H1 (cell line): Measurements from ENCODE around the gene MAGIX. TPM values are rescaled to one million over a fixed set of nuclear protein-coding genes. Genes with fewer than 3 reads are reported as not detected.

Experiments used
- CTCF ChIA-PET: fragments of 300-600 bp; sonication (Branson Sonifier 250); formaldehyde crosslinking; loops from one replicate; lab custom pipeline; 2021; ENCODE audit not compliant: partially characterized antibody; lab: Charles Lee
- POLR2A ChIA-PET: fragments of 300-600 bp; sonication (Branson Sonifier 250); formaldehyde crosslinking; loops from one replicate; lab custom pipeline; 2021; ENCODE audit warnings: inconsistent platforms; ENCODE audit not compliant: partially characterized antibody; lab: Charles Lee
- DNase-seq, 2 experiments: peaks; one replicate each; pipeline versions ENCODE4 v3.0.0 to v3.0.0-alpha.2; 2010 to 2022; ENCODE audit warnings: low spot score in 2 of 2, low read depth in 1 of 2, mixed read lengths in 1 of 2
- FAIRE-seq: peaks from 2 replicates; lab custom pipeline; 2011; peaks lifted over from hg19 to GRCh38; lab: Jason Lieb, UNC
- H2AFZ ChIP-seq: 2 replicates; pipeline ENCODE4 v1.8.1; 2012; ENCODE audit warnings: low read length, inconsistent platforms
- H2AK5ac ChIP-seq: 2 replicates; pipeline ENCODE4 v1.6.1; 2013; ENCODE audit warnings: low read depth, low read length
- H2BK120ac ChIP-seq: replicated peaks from 2 replicates; pipeline ENCODE3; 2013; ENCODE audit warnings: low read depth, low read length, inconsistent platforms
- H2BK12ac ChIP-seq: 2 replicates; pipeline ENCODE4 v1.6.1; 2013; ENCODE audit warnings: low read depth, low read length
- H2BK15ac ChIP-seq: 2 replicates; pipeline ENCODE4 v1.6.1; 2013; ENCODE audit warnings: low read length
- H2BK20ac ChIP-seq: 2 replicates; pipeline ENCODE4 v1.6.1; 2013; ENCODE audit warnings: low read length
- H2BK5ac ChIP-seq: 2 replicates; pipeline ENCODE4 v1.6.1; 2013; ENCODE audit warnings: low read depth, low read length
- H3K14ac ChIP-seq: 2 replicates; pipeline ENCODE4 v1.6.1; 2013; ENCODE audit warnings: inconsistent platforms; ENCODE audit not compliant: insufficient read length
- H3K18ac ChIP-seq: 2 replicates; pipeline ENCODE4 v1.6.1; 2013; ENCODE audit warnings: low read length; ENCODE audit errors: extremely low read depth
- H3K23ac ChIP-seq: 2 replicates; pipeline ENCODE4 v1.6.1; 2013; ENCODE audit warnings: inconsistent platforms; ENCODE audit not compliant: insufficient read length
- H3K23me2 ChIP-seq: 2 replicates; pipeline ENCODE4 v1.6.1; 2013; ENCODE audit warnings: low read depth, low read length
- H3K27ac ChIP-seq: 2 replicates; pipeline ENCODE4 v1.6.1; 2011; ENCODE audit warnings: low read depth, low read length, inconsistent platforms
- H3K27me3 ChIP-seq, 4 experiments: replicated peaks in 1 of 4; 1 replicate in 1 of 4; 2 replicates in 3 of 4; pipeline versions ENCODE4 v1.6.1 to v1.8.1; 2011 to 2013; ENCODE audit warnings: low read length in 3 of 4, mild to moderate bottlenecking in 3 of 4, inconsistent platforms in 2 of 4, mixed read lengths in 2 of 4, moderate library complexity in 1 of 4; ENCODE audit not compliant: control insufficient read depth in 3 of 4, insufficient read depth in 3 of 4; ENCODE audit errors: extremely low read depth in 1 of 4
- H3K36me3 ChIP-seq, 4 experiments: 2 replicates each; pipeline versions ENCODE4 v1.6.1 to v1.8.1; 2011 to 2013; ENCODE audit warnings: mild to moderate bottlenecking in 4 of 4, low read length in 3 of 4, moderate library complexity in 2 of 4, control low read depth in 1 of 4, inconsistent platforms in 1 of 4; ENCODE audit not compliant: insufficient read depth in 4 of 4, control insufficient read depth in 2 of 4
- H3K4ac ChIP-seq: replicated peaks from 2 replicates; pipeline ENCODE3; 2013; ENCODE audit warnings: low read length, low read depth, mixed read lengths, inconsistent platforms; ENCODE audit not compliant: insufficient read length
- H3K4me1 ChIP-seq, 4 experiments: replicated peaks in 1 of 4; 1 replicate in 1 of 4; 2 replicates in 3 of 4; pipeline versions ENCODE4 v1.6.1 to v1.8.1; 2011 to 2013; ENCODE audit warnings: low read length in 3 of 4, inconsistent platforms in 2 of 4, mixed read lengths in 1 of 4; ENCODE audit not compliant: insufficient read depth in 4 of 4, control insufficient read depth in 3 of 4
- H3K4me2 ChIP-seq, 2 experiments: 2 replicates each; pipeline versions ENCODE4 v1.6.1 to v1.8.1; 2011 to 2013; ENCODE audit warnings: low read depth in 2 of 2, low read length in 2 of 2, control low read depth in 1 of 2, inconsistent platforms in 1 of 2, mild to moderate bottlenecking in 1 of 2; ENCODE audit not compliant: insufficient read depth in 1 of 2
- H3K4me3 ChIP-seq, 4 experiments: fragments of 200-600, 300-600 bp in 1 of 4; sonication (generic), shearing (Covaris generic), sonication (Bioruptor Twin) in 1 of 4; 2 replicates each; pipeline versions ENCODE4 v1.5.1 to v1.8.1; 2011 to 2016; ENCODE audit warnings: low read length in 4 of 4, low read depth in 3 of 4, control low read depth in 2 of 4, inconsistent platforms in 2 of 4, mild to moderate bottlenecking in 2 of 4, mixed read lengths in 1 of 4, moderate library complexity in 1 of 4; ENCODE audit not compliant: insufficient read depth in 2 of 4; ENCODE audit errors: extremely low read depth in 1 of 4
- H3K56ac ChIP-seq: replicated peaks from 2 replicates; pipeline ENCODE3; 2013; ENCODE audit warnings: low read depth, mild to moderate bottlenecking, mixed read lengths, low read length, inconsistent platforms; ENCODE audit not compliant: insufficient read length
- H3K79me1 ChIP-seq: 2 replicates; pipeline ENCODE4 v1.6.1; 2013; ENCODE audit warnings: low read depth, low read length, control low read depth
- H3K79me2 ChIP-seq, 2 experiments: 2 replicates each; pipeline versions ENCODE4 v1.6.1 to v1.8.1; 2012 to 2013; ENCODE audit warnings: low read length in 2 of 2, mild to moderate bottlenecking in 2 of 2, inconsistent platforms in 1 of 2; ENCODE audit not compliant: insufficient read depth in 2 of 2, control insufficient read depth in 1 of 2
- H3K9ac ChIP-seq, 4 experiments: replicated peaks in 1 of 4; 1 replicate in 1 of 4; 2 replicates in 3 of 4; pipeline versions ENCODE4 v1.6.1 to v1.8.1; 2011 to 2013; ENCODE audit warnings: low read depth in 3 of 4, low read length in 3 of 4, control low read depth in 2 of 4, mild to moderate bottlenecking in 2 of 4, moderate library complexity in 2 of 4, inconsistent platforms in 1 of 4; ENCODE audit errors: extremely low read depth in 1 of 4
- H3K9me3 ChIP-seq, 2 experiments: 2 replicates each; pipeline versions ENCODE4 v1.6.1 to v1.8.1; 2012 to 2013; ENCODE audit warnings: mild to moderate bottlenecking in 2 of 2, moderate library complexity in 2 of 2, control low read depth in 1 of 2, inconsistent platforms in 1 of 2, low read depth in 1 of 2, low read length in 1 of 2, mixed read lengths in 1 of 2; ENCODE audit not compliant: insufficient read depth in 2 of 2
- H4K20me1 ChIP-seq, 2 experiments: replicated peaks in 1 of 2; 2 replicates each; pipeline versions ENCODE3 to v1.8.1; 2011 to 2013; ENCODE audit warnings: inconsistent platforms in 2 of 2, low read length in 2 of 2, mild to moderate bottlenecking in 1 of 2; ENCODE audit not compliant: insufficient read depth in 2 of 2, control insufficient read depth in 1 of 2
- H4K5ac ChIP-seq: 2 replicates; pipeline ENCODE4 v1.6.1; 2013; ENCODE audit warnings: low read length, low read depth, mixed read lengths, inconsistent platforms; ENCODE audit not compliant: insufficient read length
- H4K8ac ChIP-seq: 2 replicates; pipeline ENCODE4 v1.8.0; 2013; ENCODE audit warnings: mild to moderate bottlenecking, moderate library complexity, low read length, inconsistent platforms; ENCODE audit not compliant: insufficient read depth; ENCODE audit errors: extremely low read depth
- H4K91ac ChIP-seq: replicated peaks from 2 replicates; pipeline ENCODE3; 2013; ENCODE audit warnings: low read length, mixed read lengths, inconsistent platforms; ENCODE audit not compliant: insufficient read length
- BCL11A ChIP-seq, 2 experiments: IDR thresholded peaks; one replicate each; pipeline ENCODE4 v1.6.1; 2011; ENCODE audit warnings: low read depth in 2 of 2, low read length in 2 of 2, mild to moderate bottlenecking in 2 of 2
- BRCA1 ChIP-seq: IDR thresholded peaks from 2 replicates; pipeline ENCODE4 v1.6.1; 2012; ENCODE audit warnings: low read depth, low read length, improper control_type of control experiment
- CBX8 ChIP-seq: fragments of 300-800, 300-1000 bp; sonication (generic); IDR thresholded peaks from 2 replicates; pipeline ENCODE4 v1.7.1; 2016; ENCODE audit warnings: low read depth, low read length, borderline replicate concordance
- EP300 ChIP-seq, 2 experiments: IDR thresholded peaks; 1 replicate in 1 of 2; 2 replicates in 1 of 2; pipeline ENCODE4 v1.6.1; 2011 to 2012; ENCODE audit warnings: low read depth in 2 of 2, low read length in 2 of 2, mild to moderate bottlenecking in 2 of 2, borderline replicate concordance in 1 of 2, inconsistent platforms in 1 of 2, moderate library complexity in 1 of 2
- GTF2F1 ChIP-seq: IDR thresholded peaks from 2 replicates; pipeline ENCODE4 v1.6.1; 2012; ENCODE audit warnings: low read depth, low read length, improper control_type of control experiment, borderline replicate concordance
- HDAC2 ChIP-seq, 2 experiments: fragments of 300-600 bp in 1 of 2; sonication (generic) in 1 of 2; IDR thresholded peaks; 2 replicates each; pipeline ENCODE4 v1.6.1; 2011 to 2012; ENCODE audit warnings: low read depth in 2 of 2, low read length in 2 of 2, mild to moderate bottlenecking in 2 of 2, moderate library complexity in 2 of 2, borderline replicate concordance in 1 of 2, inconsistent platforms in 1 of 2
- NANOG ChIP-seq: IDR thresholded peaks from 2 replicates; pipeline ENCODE4 v1.6.1; 2011; ENCODE audit warnings: low read length, low read depth, mild to moderate bottlenecking, inconsistent platforms; ENCODE audit not compliant: insufficient read depth, poor library complexity, severe bottlenecking
- NRF1 ChIP-seq: IDR thresholded peaks from 2 replicates; pipeline ENCODE4 v1.6.1; 2011; ENCODE audit warnings: mild to moderate bottlenecking, low read depth, low read length, improper control_type of control experiment
- PHF8 ChIP-seq: fragments of 200-600 bp; sonication (generic); conservative IDR thresholded peaks from 2 replicates; pipeline ENCODE4 v1.7.1; 2012; ENCODE audit warnings: low read depth, mild to moderate bottlenecking, inconsistent platforms, low read length, moderate library complexity
- POU5F1 ChIP-seq: IDR thresholded peaks from 2 replicates; pipeline ENCODE4 v1.6.1; 2011; ENCODE audit warnings: low read depth, mild to moderate bottlenecking, low read length, moderate library complexity
- RXRA ChIP-seq: IDR thresholded peaks from 2 replicates; pipeline ENCODE4 v1.6.1; 2011; ENCODE audit warnings: low read depth, mild to moderate bottlenecking, low read length, moderate library complexity; ENCODE audit not compliant: insufficient read depth
- TCF12 ChIP-seq: IDR thresholded peaks from 2 replicates; pipeline ENCODE4 v1.6.1; 2011; ENCODE audit warnings: low read depth, mild to moderate bottlenecking, low read length
- USF2 ChIP-seq: IDR thresholded peaks from 2 replicates; pipeline ENCODE4 v1.6.1; 2011; ENCODE audit warnings: low read length, improper control_type of control experiment
- WGBS, 2 experiments: shearing (Covaris generic) in 1 of 2; methylation state at CpG; one replicate each; pipeline versions ENCODE4 v1.1.6 to v1.1.7; 2013 to 2015; ENCODE audit warnings: low lambda C conversion rate in 2 of 2, mixed read lengths in 2 of 2, inconsistent platforms in 1 of 2, low coverage in 1 of 2, missing lambda C conversion rate in 1 of 2; ENCODE audit not compliant: insufficient replicate concordance in 2 of 2, insufficient coverage in 1 of 2, insufficient read length in 1 of 2; ENCODE audit errors: extremely low coverage in 1 of 2, missing lambda C conversion rate in 1 of 2; 5-methylcytosine and 5-hydroxymethylcytosine counted together
- polyA plus RNA-seq, 7 experiments: library from polyadenylated mRNA; depleted of rRNA in 3 of 7; stranded (reverse) in 5 of 7; unstranded in 2 of 7; fragments of >200 nt in 5 of 7; fragments of 200-250 nt in 2 of 7; gene quantifications; 1 replicate in 5 of 7; 2 replicates in 1 of 7; 4 replicates in 1 of 7; pipeline versions ENCODE4 v1.2.1 to v1.2.3, GENCODE V29; 2011 to 2013; ENCODE audit warnings: missing spikeins in 2 of 7, mixed read lengths in 2 of 7
- total RNA-seq: library from RNA; stranded (reverse); fragmentation: NEBNext Ultra II Directional; extraction: Animal tissue kit (Norgen Biotek cat#: 25700); gene quantifications from 2 replicates; pipeline ENCODE4 v1.2.1, GENCODE V29; 2021

Gene MAGIX
- total and polyA plus RNA-seq, 2 of the 8 experiments (the other 6 are each of a cell fraction or from before 2014, with no cell fraction given), result 0.37 to 1.1 TPM

GRCh38 chrX:49211074-49211473, 48.5 kb downstream of the MAGIX start:
- no peak overlapping the region for H2BK5ac ChIP-seq
- no peak overlapping the region for H3K18ac ChIP-seq
- no peak overlapping the region for H2BK20ac ChIP-seq
- H3K14ac ChIP-seq, result no peak overlapping the region
- no peak overlapping the region for H4K5ac ChIP-seq
- H3K23me2 ChIP-seq, result no peaks in the 10 kb centered on the region
- peaks cover 0 to 9% (median 2%) of the 10 kb centered on the region in 4 experiments; a peak in 2 of 7 replicates for H3K4me1 ChIP-seq
- TF ChIP-seq EP300 (IDR thresholded peaks at IDR 0.05; ENCODE audit: borderline replicate concordance in 1 of 2, low read depth in 2 of 2, low read length in 2 of 2) (no peak), GTF2F1 (no peak), BCL11A (IDR thresholded peaks at IDR 0.05; ENCODE audit: low read depth in 2 of 2, low read length in 2 of 2) (no peak), USF2 (no peak), POU5F1 (no peak), BRCA1 (no peak), PHF8 (no peak), NRF1 (no peak), RXRA (no peak), NANOG (no peak), HDAC2 (IDR thresholded peaks at IDR 0.05; ENCODE audit: borderline replicate concordance in 1 of 2, low read depth in 2 of 2, low read length in 2 of 2) (no peak), TCF12 (no peak), CBX8 (no peak)
- FAIRE-seq (no peak), DNase-seq (no peak)
- no peak overlapping the region for H2BK12ac ChIP-seq
- H2BK120ac ChIP-seq, result no peak overlapping the region
- H3K4me2 ChIP-seq, result no peak overlapping the region
- H3K9ac ChIP-seq, result no peak overlapping the region
- CTCF ChIA-PET, result interaction anchor here (4.6 kb wide), 1 partner anchor 18 kb away, joined by 22 read pairs; no protein-coding TSS in a partner anchor
- no peak overlapping the region for H3K56ac ChIP-seq
- H3K9me3 ChIP-seq, result no peaks in the 10 kb centered on the region
- no peak overlapping the region for H4K91ac ChIP-seq
- no peaks in the 10 kb centered on the region for H3K27me3 ChIP-seq
- POLR2A ChIA-PET, result no interaction called here
- H3K36me3 ChIP-seq, result no peaks in the 10 kb centered on the region
- no peak overlapping the region for H2AFZ ChIP-seq
- no peaks in the 10 kb centered on the region for H3K79me1 ChIP-seq
- no peak overlapping the region for H3K4ac ChIP-seq
- no peak overlapping the region for H2AK5ac ChIP-seq
- H3K79me2 ChIP-seq, result no peaks in the 10 kb centered on the region
- H3K27ac ChIP-seq, result no peak overlapping the region
- no peak overlapping the region for H4K8ac ChIP-seq
- no peak overlapping the region for H2BK15ac ChIP-seq
- H4K20me1 ChIP-seq, result no peaks in the 10 kb centered on the region
- no peak overlapping the region for H3K23ac ChIP-seq
- H3K4me3 ChIP-seq, result no peak overlapping the region
- WGBS, 2 experiments, result 89% methylated on average over 7 of the region's 9 CpGs; no CpG with 5 or more reads in 1 of the 2 experiments
